ENCODE results near the gene TRAK1.

The TRAK1 gene

DNA sequence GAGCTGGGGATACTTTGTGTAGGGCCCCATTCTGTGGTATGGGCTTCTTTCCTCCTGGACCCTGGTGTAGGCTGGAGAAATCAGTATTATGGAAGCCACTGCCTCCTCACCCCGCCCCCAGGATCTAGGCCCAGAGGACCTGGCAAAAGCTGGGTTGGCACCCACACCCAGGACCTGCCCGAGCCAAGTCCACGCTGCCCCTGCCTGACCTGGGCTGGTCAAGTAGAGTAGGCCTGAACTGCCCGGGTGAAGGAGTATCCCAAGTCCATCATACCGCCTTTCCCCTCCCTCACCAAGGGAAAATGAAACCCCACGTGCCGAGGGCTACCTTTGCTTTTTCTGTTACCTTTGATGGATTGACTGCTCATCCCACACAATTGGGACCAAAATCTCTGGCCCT lies 37.7 kb upstream of the TRAK1 start:
- DNase-seq (ENCODE audit: insufficient read length) (no peak), FAIRE-seq (no peak)
- TF ChIP-seq POLR2AphosphoS5 (IDR thresholded peaks at IDR 0.05; ENCODE audit: low read depth, low read length): no peak
- no peak for TF ChIP-seq TAF1 (IDR thresholded peaks at IDR 0.05; ENCODE audit: borderline replicate concordance, low read depth, low read length)
- TF ChIP-seq POLR2A (IDR thresholded peaks at IDR 0.05; ENCODE audit: low read depth, low read length): no peak

DNA sequence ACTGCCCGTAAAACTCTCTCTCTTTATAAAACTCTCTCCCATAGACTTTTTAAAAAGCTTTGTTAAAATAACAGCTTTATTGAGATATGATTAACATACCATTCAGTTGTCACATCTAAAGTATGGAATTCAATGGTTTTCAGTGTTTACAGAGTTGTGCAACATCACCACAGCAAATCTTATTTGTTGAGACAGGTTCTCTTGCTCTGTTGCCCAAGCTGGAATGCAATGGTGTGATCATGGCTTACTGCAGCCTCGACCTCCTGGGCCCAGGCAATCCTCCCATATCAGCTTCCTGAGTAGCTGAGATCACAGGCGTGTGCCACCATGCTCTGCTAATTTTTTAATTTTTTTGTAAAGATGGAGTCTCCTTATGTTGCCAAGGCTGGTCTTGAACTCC lies 35.9 kb upstream of the TRAK1 start:
- no peak for DNase-seq (ENCODE audit: insufficient read length)
- TF ChIP-seq TAF1 (IDR thresholded peaks at IDR 0.05; ENCODE audit: borderline replicate concordance, low read depth, low read length) (no peak), POLR2A (IDR thresholded peaks at IDR 0.05; ENCODE audit: low read depth, low read length) (no peak), POLR2AphosphoS5 (IDR thresholded peaks at IDR 0.05; ENCODE audit: low read depth, low read length) (no peak)
- no peak for FAIRE-seq

GRCh38 chr3:42056840-42057239 lies 34.3 kb upstream of the TRAK1 start:
- no peak for FAIRE-seq
- no peak for DNase-seq (ENCODE audit: insufficient read length)
- no peak for TF ChIP-seq TAF1 (IDR thresholded peaks at IDR 0.05; ENCODE audit: borderline replicate concordance, low read depth, low read length)
- TF ChIP-seq POLR2AphosphoS5 (IDR thresholded peaks at IDR 0.05; ENCODE audit: low read depth, low read length): no peak
- no peak for TF ChIP-seq POLR2A (IDR thresholded peaks at IDR 0.05; ENCODE audit: low read depth, low read length)

- FAIRE-seq (peak; percentile 65), DNase-seq (ENCODE audit: insufficient read length) (no peak)
- TF ChIP-seq TAF1 (IDR thresholded peaks at IDR 0.05; ENCODE audit: borderline replicate concordance, low read depth, low read length): no peak
- TF ChIP-seq POLR2AphosphoS5 (IDR thresholded peaks at IDR 0.05; ENCODE audit: low read depth, low read length): no peak
- no peak for TF ChIP-seq POLR2A (IDR thresholded peaks at IDR 0.05; ENCODE audit: low read depth, low read length)
Observed at GRCh38 chr3:42057561-42058211, 33.5 kb upstream of the TRAK1 start.

DNA sequence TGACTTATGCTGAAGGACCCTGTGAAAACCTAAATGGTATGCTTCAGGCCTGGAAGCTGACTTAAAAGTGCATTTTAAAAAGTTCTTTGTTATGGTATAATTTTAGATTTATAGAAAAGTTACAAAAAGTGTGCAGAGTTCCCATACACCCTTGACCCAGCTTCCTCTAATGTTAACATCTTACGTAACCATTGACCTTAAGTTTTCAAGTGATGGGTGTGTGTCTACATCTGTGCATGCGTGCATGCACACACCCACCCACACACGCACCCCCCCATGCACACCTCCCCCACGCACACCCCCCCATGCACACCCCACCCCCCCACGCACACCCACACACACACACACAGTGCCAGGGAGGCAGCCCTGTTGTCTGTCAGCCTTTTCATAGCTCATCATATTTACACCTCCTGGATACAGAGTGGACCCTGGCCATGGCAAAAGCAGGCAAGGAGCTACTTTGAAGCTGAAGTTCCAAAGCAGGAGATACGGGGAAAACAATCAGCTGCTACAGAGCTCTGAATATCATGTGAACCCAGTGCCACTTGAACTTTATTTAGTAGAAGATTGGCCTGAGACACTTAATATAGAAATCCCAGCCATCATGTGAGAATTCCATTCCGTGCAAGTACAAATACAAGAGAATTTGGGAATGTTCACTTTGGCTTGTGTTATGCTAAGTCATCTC lies 30.0 kb upstream of the TRAK1 start:
- DNase-seq (ENCODE audit: insufficient read length): no peak
- no peak for FAIRE-seq
- TF ChIP-seq TAF1 (IDR thresholded peaks at IDR 0.05; ENCODE audit: borderline replicate concordance, low read depth, low read length): no peak
- TF ChIP-seq POLR2AphosphoS5 (IDR thresholded peaks at IDR 0.05; ENCODE audit: low read depth, low read length): no peak
- TF ChIP-seq POLR2A (IDR thresholded peaks at IDR 0.05; ENCODE audit: low read depth, low read length): no peak

- FAIRE-seq (no peak), DNase-seq (ENCODE audit: insufficient read length) (no peak)
- TF ChIP-seq TAF1 (IDR thresholded peaks at IDR 0.05; ENCODE audit: borderline replicate concordance, low read depth, low read length) (no peak), POLR2A (IDR thresholded peaks at IDR 0.05; ENCODE audit: low read depth, low read length) (no peak)
Observed at GRCh38 chr3:42061713-42062380, 29.3 kb upstream of the TRAK1 start.

DNA sequence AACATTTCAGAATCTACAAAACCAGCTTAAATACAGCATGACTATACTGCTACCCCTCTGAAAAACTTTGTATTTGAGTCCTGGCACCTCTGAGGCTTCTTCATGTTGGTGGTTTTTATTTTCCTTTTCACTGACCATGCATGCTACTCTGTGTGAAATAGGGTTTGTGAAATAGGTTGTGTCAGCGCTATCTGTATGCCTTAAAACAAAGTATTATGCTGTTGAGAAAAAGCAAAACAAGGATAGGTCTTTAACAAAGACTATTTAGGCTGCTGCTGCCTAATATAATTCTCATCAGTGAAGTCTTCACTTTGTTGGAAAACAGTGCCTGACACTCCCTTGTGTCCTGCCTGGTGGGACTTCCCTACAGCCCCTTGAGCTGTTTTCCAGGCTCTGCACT lies 28.7 kb upstream of the TRAK1 start:
- DNase-seq (ENCODE audit: insufficient read length) (no peak), FAIRE-seq (no peak)
- TF ChIP-seq POLR2AphosphoS5 (IDR thresholded peaks at IDR 0.05; ENCODE audit: low read depth, low read length) (no peak), POLR2A (IDR thresholded peaks at IDR 0.05; ENCODE audit: low read depth, low read length) (no peak), TAF1 (IDR thresholded peaks at IDR 0.05; ENCODE audit: borderline replicate concordance, low read depth, low read length) (no peak)

DNA sequence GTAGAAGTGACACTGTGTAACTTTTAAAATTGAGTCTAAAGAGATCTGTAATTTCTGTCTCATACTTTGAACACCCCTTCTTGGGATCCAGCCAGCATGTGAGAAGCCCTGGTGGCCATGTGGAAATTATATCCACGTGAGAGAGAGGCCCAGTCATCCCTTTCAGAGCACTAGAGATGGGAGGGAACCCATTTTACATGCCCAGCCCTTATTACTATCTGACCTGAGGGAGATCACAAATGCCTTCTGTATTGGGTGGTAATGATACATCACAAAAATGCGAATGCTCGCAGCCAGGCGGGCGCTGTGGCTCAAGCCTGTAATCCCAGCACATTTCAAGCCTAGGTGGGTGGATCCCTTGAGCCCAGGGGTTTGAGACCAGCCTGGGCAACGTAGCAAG lies 27.3 kb upstream of the TRAK1 start:
- no peak for DNase-seq (ENCODE audit: insufficient read length)
- TF ChIP-seq TAF1 (IDR thresholded peaks at IDR 0.05; ENCODE audit: borderline replicate concordance, low read depth, low read length) (no peak), POLR2AphosphoS5 (IDR thresholded peaks at IDR 0.05; ENCODE audit: low read depth, low read length) (no peak), POLR2A (IDR thresholded peaks at IDR 0.05; ENCODE audit: low read depth, low read length) (no peak)
- FAIRE-seq: no peak

DNA sequence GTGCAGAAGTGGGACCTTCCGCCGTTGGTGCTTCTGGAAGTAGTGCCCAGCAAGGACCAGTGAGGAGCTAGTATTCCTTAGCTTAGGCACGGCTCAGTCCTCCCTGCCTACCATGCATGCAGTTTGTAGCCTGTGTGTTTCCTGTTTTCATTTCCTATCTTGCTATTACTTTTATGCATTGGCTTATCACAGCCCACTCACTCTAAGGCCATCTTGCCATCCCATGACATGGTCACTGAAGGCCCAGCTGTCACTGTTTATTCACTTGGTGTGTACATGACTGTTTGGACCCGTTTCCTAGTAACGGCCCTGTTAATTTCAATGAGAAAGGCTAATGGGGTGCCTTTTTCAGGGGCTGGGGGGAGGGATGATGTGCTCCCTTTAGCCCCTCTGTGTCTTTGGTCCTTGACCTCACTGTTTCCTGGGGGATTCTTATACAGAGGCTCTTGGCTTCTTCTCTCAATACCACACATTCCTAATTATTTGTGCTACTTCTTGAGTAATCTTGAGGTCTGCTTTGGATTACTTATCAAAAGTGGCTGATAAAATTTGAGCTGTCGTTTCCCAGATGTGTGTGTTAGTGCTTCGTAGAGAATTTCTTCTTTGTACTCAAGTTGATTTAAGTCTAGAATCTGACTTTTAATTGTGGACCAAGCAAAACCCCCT lies 24.5 kb upstream of the TRAK1 start:
- DNase-seq (ENCODE audit: insufficient read length) (no peak), FAIRE-seq (peak; percentile 42)
- TF ChIP-seq POLR2AphosphoS5 (IDR thresholded peaks at IDR 0.05; ENCODE audit: low read depth, low read length): no peak
- no peak for TF ChIP-seq POLR2A (IDR thresholded peaks at IDR 0.05; ENCODE audit: low read depth, low read length)
- no peak for TF ChIP-seq TAF1 (IDR thresholded peaks at IDR 0.05; ENCODE audit: borderline replicate concordance, low read depth, low read length)

GRCh38 chr3:42067326-42067725 lies 23.8 kb upstream of the TRAK1 start:
- FAIRE-seq: peak; percentile 72
- TF ChIP-seq POLR2AphosphoS5 (IDR thresholded peaks at IDR 0.05; ENCODE audit: low read depth, low read length) (no peak), POLR2A (IDR thresholded peaks at IDR 0.05; ENCODE audit: low read depth, low read length) (no peak), TAF1 (IDR thresholded peaks at IDR 0.05; ENCODE audit: borderline replicate concordance, low read depth, low read length) (no peak)
- peak; percentile 39 for DNase-seq (ENCODE audit: insufficient read length)

DNA sequence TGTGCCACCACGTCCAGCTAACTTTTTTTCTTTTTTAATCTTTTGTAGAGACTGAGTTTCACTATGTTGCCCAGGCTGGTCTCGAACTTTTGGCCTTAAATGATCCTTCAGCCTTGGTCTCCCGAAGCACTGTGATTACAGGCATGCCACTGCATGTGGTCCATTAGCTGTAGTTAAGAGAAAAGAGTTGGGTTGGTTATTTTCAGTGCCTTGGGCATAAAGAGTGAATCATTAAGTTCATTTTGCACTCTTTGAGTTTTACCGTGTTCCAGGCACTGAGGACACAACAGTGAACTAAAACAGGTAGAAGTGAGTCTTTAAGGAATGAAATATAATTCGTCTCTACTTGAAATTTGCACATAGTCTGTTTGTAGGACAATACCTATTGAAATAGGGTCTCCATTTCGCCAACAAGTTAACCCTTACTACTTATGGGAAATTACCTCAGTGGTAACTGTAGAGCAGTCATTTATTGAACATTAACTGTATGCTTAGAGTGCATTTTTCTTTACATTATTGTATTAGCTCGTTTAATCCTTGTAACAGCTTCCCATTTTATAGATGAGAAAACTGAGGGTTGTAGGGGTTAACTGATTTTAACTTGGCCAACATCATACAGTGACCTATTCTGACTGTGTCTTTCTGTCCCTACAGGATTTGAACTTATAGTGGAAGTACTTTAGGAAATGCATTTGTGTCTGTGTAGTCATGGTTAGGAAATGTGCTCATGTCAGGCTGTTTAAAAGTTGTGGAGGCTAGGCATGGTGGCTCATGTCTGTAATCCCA lies 22.7 kb upstream of the TRAK1 start:
- TF ChIP-seq TAF1 (IDR thresholded peaks at IDR 0.05; ENCODE audit: borderline replicate concordance, low read depth, low read length) (no peak), POLR2AphosphoS5 (IDR thresholded peaks at IDR 0.05; ENCODE audit: low read depth, low read length) (no peak), POLR2A (IDR thresholded peaks at IDR 0.05; ENCODE audit: low read depth, low read length) (no peak)
- DNase-seq (ENCODE audit: insufficient read length): no peak
- FAIRE-seq: peak; percentile 54
